Kidney epithelial cell (primary cell): ENCODE measurements around the gene GLT1D1. TPM values are rescaled to one million over a fixed set of nuclear protein-coding genes. Genes with fewer than 3 reads are reported as not detected.

Experiments used
- DNase-seq: peaks from one replicate; pipeline ENCODE4 v3.0.0-alpha.2; 2010; ENCODE audit warnings: low read depth
- H3K27me3 ChIP-seq: 2 replicates; pipeline ENCODE4 v1.6.0; 2011; ENCODE audit warnings: low read length; ENCODE audit not compliant: control insufficient read depth, insufficient read depth
- H3K36me3 ChIP-seq: 2 replicates; pipeline ENCODE4 v1.5.1; 2011; ENCODE audit warnings: low read length; ENCODE audit not compliant: control insufficient read depth, insufficient read depth
- H3K4me3 ChIP-seq: 2 replicates; pipeline ENCODE4 v1.5.1; 2011; ENCODE audit warnings: low read depth, mild to moderate bottlenecking, control low read depth, low read length
- CTCF ChIP-seq: IDR thresholded peaks from 2 replicates; pipeline ENCODE4 v1.5.1; 2011; ENCODE audit warnings: mild to moderate bottlenecking, moderate library complexity, low read length, control low read depth, inconsistent platforms; ENCODE audit not compliant: insufficient read depth, poor library complexity, severe bottlenecking
- total RNA-seq: library from RNA; depleted of rRNA; stranded (reverse); fragments of >200 nt; gene quantifications from 2 replicates; pipeline ENCODE4 v1.2.3, GENCODE V29; 2015

GLT1D1 gene
- total RNA-seq, 1 donor from 2014 or later = 1.7 TPM

- Histone ChIP-seq H3K36me3 (no peaks in the 10 kb centered on the region), H3K4me3 (no peak overlapping the region), H3K27me3 (no peaks in the 10 kb centered on the region)
- no peak for TF ChIP-seq CTCF
- DNase-seq = no peak
These were observed 95.8 kb downstream of the GLT1D1 start for GRCh38 chr12:128949086-128949485.

GRCh38 chr12:128951448-128951847, 98.2 kb downstream of the GLT1D1 start:
- no peaks in the 10 kb centered on the region for H3K27me3 ChIP-seq
- DNase-seq = no peak
- no peak overlapping the region for H3K4me3 ChIP-seq
- no peaks in the 10 kb centered on the region for H3K36me3 ChIP-seq
- TF ChIP-seq CTCF = no peak

GRCh38 chr12:128956755-128957154, 103.5 kb downstream of the GLT1D1 start:
- H3K36me3 ChIP-seq = no peaks in the 10 kb centered on the region
- no peaks in the 10 kb centered on the region for H3K27me3 ChIP-seq
- TF ChIP-seq CTCF = no peak
- H3K4me3 ChIP-seq = no peak overlapping the region
- no peak for DNase-seq

DNA sequence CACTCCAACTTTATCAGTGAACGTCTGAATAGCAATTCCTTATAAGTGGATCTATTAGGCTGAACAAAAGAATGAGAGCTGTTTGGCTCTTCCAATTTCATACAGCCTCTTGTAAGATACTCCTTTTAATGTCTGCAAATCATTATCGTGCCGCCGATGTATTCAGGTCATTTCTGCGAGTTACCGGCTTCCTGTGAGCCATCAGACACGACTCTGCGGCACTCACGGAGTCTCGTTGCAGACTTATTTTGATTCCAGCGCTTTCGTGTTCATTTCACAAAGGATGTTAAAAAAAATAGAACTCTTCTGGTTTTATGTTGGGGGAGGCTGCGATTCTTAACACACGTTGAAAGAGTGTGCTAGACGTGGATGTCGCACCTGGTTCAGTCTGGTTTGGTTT, 106.6 kb downstream of the GLT1D1 start:
- no peaks in the 10 kb centered on the region for H3K36me3 ChIP-seq

DNA sequence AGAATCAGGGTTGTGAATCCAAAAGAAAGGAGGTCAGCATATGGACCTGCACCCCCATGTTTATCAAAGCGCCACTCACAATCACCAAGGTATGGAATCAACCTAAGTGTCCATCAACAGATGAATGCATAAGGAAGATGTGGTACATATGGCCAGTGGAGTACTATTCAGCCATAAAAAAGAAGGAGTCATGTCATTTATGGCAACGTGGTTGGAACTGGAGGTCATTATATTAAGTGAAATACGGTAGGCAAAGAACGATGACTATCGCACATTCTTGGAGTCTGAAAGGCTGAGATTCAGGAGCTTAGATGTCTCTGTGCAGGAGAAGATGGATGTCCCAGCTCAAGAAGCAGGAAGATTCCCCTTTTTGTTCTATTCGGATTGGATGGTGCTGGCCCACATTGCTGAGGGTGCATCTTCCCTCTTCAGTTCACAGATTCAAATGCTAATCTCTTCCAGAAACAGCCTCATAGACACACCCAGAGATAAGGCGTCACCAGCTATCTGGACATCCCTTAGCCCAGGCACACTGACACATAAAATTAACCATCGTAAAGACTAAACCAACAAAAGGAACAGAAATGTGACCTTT, 108.1 kb downstream of the GLT1D1 start:
- TF ChIP-seq CTCF = no peak
- no peak for DNase-seq
- Histone ChIP-seq H3K36me3 (no peaks in the 10 kb centered on the region), H3K4me3 (no peak overlapping the region), H3K27me3 (no peaks in the 10 kb centered on the region)

More for the DNA sequence above, 106.6 kb downstream of the GLT1D1 start:
- no peak overlapping the region for H3K4me3 ChIP-seq
- H3K27me3 ChIP-seq = no peaks in the 10 kb centered on the region
- TF ChIP-seq CTCF = no peak
- DNase-seq = no peak

- no peaks in the 10 kb centered on the region for H3K36me3 ChIP-seq
- no peaks in the 10 kb centered on the region for H3K27me3 ChIP-seq
- no peak for DNase-seq
- no peak overlapping the region for H3K4me3 ChIP-seq
- TF ChIP-seq CTCF = no peak
These were observed 108.7 kb downstream of the GLT1D1 start for GRCh38 chr12:128961957-128962356.
